SU-DHL-6 (cell line): ENCODE data around the gene GTF2IRD2.
"Not testable (repeated sequence)": the region's sequence is repeated elsewhere in the genome, so short reads cannot be mapped to it uniquely, and the experiment has no call there.

Experiments used
- EZH2phosphoT487 ChIP-seq: fragments of 200-600 bp; sonication (generic), shearing (Covaris generic); conservative IDR thresholded peaks from 2 replicates; pipeline ENCODE4 v1.6.1; 2018; ENCODE audit warnings: mild to moderate bottlenecking, antibody characterized with exemption, low read length, moderate library complexity, mixed read lengths
- TF ChIP-seq, protein P1 (sequence below): fragments of 200-600 bp; sonication (generic); IDR thresholded peaks from one replicate; pipeline ENCODE4 v1.5.1; 2017; ENCODE audit warnings: antibody characterized with exemption, mild to moderate bottlenecking, low read length, moderate library complexity; ENCODE audit not compliant: insufficient read depth, poor library complexity, severe bottlenecking

GRCh38 chr7:74874104-74874747 is 22.8 kb upstream of the GTF2IRD2 start:
- TF ChIP-seq, protein P1, sequence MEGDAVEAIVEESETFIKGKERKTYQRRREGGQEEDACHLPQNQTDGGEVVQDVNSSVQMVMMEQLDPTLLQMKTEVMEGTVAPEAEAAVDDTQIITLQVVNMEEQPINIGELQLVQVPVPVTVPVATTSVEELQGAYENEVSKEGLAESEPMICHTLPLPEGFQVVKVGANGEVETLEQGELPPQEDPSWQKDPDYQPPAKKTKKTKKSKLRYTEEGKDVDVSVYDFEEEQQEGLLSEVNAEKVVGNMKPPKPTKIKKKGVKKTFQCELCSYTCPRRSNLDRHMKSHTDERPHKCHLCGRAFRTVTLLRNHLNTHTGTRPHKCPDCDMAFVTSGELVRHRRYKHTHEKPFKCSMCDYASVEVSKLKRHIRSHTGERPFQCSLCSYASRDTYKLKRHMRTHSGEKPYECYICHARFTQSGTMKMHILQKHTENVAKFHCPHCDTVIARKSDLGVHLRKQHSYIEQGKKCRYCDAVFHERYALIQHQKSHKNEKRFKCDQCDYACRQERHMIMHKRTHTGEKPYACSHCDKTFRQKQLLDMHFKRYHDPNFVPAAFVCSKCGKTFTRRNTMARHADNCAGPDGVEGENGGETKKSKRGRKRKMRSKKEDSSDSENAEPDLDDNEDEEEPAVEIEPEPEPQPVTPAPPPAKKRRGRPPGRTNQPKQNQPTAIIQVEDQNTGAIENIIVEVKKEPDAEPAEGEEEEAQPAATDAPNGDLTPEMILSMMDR = not testable (repeated sequence)
- TF ChIP-seq EZH2phosphoT487 = not testable (repeated sequence)
